Stomach (tissue), 9 donors: Measurements from ENCODE around the gene CADM2. TPM values are rescaled to one million over a fixed set of nuclear protein-coding genes. Genes with fewer than 3 reads are reported as not detected.

Experiments
- DNase-seq, 2 donors: peaks; one replicate each; pipeline versions ENCODE4 v3.0.0 to v3.0.0-alpha.2; 2013 to 2019
- H3K27ac ChIP-seq, 5 donors: fragments of 200-600 bp in 4 of 5; sonication (generic) in 4 of 5; one replicate each; pipeline ENCODE4 v1.5.1; 2013 to 2019; ENCODE audit warnings: mild to moderate bottlenecking in 1 of 5, moderate library complexity in 1 of 5
- H3K27me3 ChIP-seq, 3 donors: fragments of 200-600 bp; sonication (generic); one replicate each; pipeline ENCODE4 v1.5.1; 2017 to 2019; ENCODE audit warnings: mixed run types in 1 of 3
- H3K36me3 ChIP-seq, 4 donors: fragments of 200-600 bp; sonication (generic); 1 replicate in 3 of 4; 2 replicates in 1 of 4; pipeline ENCODE4 v1.5.1; 2016 to 2019
- H3K4me1 ChIP-seq, 4 donors: fragments of 200-600 bp; sonication (generic); one replicate each; pipeline ENCODE4 v1.5.1; 2016 to 2019
- H3K4me3 ChIP-seq, 4 donors: fragments of 200-600 bp; sonication (generic) in 3 of 4; one replicate each; pipeline ENCODE4 v1.5.1; 2016 to 2019; ENCODE audit warnings: mild to moderate bottlenecking in 1 of 4
- H3K9me3 ChIP-seq, 4 donors: fragments of 200-600 bp; sonication (generic); one replicate each; pipeline ENCODE4 v1.5.1; 2016 to 2019
- CTCF ChIP-seq, 7 experiments: fragments of 450-650 bp in 4 of 7; fragments of 200-600 bp in 3 of 7; sonication (generic) in 3 of 7; IDR thresholded peaks; one replicate each; pipeline ENCODE4 v1.5.1; 2016 to 2019; ENCODE audit warnings: antibody characterized with exemption in 7 of 7, control low read depth in 2 of 7, mild to moderate bottlenecking in 1 of 7
- EP300 ChIP-seq: sonication (generic); formaldehyde crosslinking; IDR thresholded peaks from one replicate; pipeline ENCODE4 v1.6.1; 2017; ENCODE audit warnings: antibody characterized with exemption
- POLR2A ChIP-seq, 4 donors: fragments of 450-650 bp; IDR thresholded peaks; one replicate each; pipeline ENCODE4 v1.6.1; 2016; ENCODE audit warnings: antibody characterized with exemption in 4 of 4, control low read depth in 2 of 4, mild to moderate bottlenecking in 1 of 4, moderate library complexity in 1 of 4
- POLR2AphosphoS5 ChIP-seq, 3 donors: sonication (generic); formaldehyde crosslinking; IDR thresholded peaks; one replicate each; pipeline ENCODE4 v1.6.1; 2016; ENCODE audit warnings: antibody characterized with exemption in 3 of 3
- WGBS, 5 donors: extraction: QIAGEN DNeasy Blood & Tissue Kit in 3 of 5; methylation state at CpG; one replicate each; pipeline versions ENCODE4 v1.1.5 to v1.1.7; 2013 to 2018; 5-methylcytosine and 5-hydroxymethylcytosine counted together
- intact Hi-C: fragments of 100-400 bp; cut with DNase I; formaldehyde crosslinking; loops from one replicate; pipeline ENCODE4 v1.15.1; 2023; ENCODE audit warnings: low total_unique reads
- polyA plus RNA-seq, 3 donors: library from polyadenylated mRNA; stranded (reverse); fragments of 200-250 nt; gene quantifications; one replicate each; pipeline ENCODE4 v1.2.3, GENCODE V29; 2013
- total RNA-seq, 5 donors: library from RNA; depleted of rRNA; stranded (reverse); fragments of >200 nt; gene quantifications; one replicate each; pipeline versions ENCODE4 v1.1.0 to v1.2.3, GENCODE V29; 2014 to 2016
- donor health status: healthy with polysubstance abuse.
- donor health status: Bipolar disorder and iron deficiency.
- donor health status: healthy.

CADM2 gene
- total and polyA plus RNA-seq, 8 donors = 0.29 to 8.1 (median 2.0) TPM; not detected in 1

DNA sequence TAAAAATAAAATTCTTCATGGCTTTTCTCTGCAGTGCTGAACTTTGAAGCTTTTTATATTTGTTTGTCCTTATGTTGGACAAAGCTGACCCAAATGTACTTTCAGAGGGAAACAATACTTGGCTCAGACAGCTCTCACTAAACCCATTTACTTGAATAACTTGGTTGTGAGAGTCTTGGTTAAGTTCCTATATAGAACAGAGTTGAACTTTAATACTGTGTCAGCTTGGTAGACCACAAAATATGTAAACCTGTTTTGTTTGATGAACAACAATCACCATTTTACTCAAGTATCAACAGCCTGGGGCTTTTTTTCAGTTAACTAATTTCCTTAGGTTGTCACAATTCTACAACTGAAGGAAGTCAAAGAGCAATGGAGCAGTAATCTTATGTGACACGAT, 211.9 kb downstream of the CADM2 start:
- DNase-seq = no peak
- no peaks in the 10 kb centered on the region for H3K4me1 ChIP-seq
- WGBS, 5 donors = 44 to 65% (median 54%) methylated on average over 1 of the region's 1 CpG
- no peaks in the 10 kb centered on the region for H3K27me3 ChIP-seq
- no peak for TF ChIP-seq EP300
- TF ChIP-seq POLR2A (IDR thresholded peaks at IDR 0.05) = no peak
- TF ChIP-seq POLR2AphosphoS5 (IDR thresholded peaks at IDR 0.05) = no peak
- TF ChIP-seq CTCF (IDR thresholded peaks at IDR 0.05) = no peak
- intact Hi-C loops = no loop called here
- no peak overlapping the region for H3K27ac ChIP-seq
- H3K4me3 ChIP-seq = no peak overlapping the region
- no peaks in the 10 kb centered on the region for H3K36me3 ChIP-seq
- H3K9me3 ChIP-seq = no peaks in the 10 kb centered on the region

DNA sequence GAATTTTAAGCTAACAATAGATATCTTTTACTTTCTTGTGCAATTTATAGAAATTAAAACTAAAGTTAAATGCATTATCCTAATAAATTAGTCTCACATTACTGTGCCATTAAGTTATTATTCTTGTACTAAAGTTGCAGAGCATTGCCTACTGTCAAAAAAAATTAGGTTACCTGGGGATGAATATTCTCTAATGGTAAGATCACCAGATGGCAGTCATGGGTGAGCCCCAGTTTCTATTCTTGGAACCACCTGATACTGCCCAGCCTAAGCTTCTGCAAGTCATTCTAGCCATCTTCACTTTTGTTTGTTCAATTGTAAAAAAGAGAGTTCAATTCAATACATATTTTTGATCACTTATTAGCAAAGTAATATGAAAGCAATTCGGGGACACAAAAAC, 213.2 kb downstream of the CADM2 start:
- Histone ChIP-seq H3K27ac (no peak overlapping the region), H3K9me3 (no peaks in the 10 kb centered on the region), H3K4me1 (no peaks in the 10 kb centered on the region), H3K4me3 (no peak overlapping the region), H3K27me3 (no peaks in the 10 kb centered on the region), H3K36me3 (no peaks in the 10 kb centered on the region)
- intact Hi-C loops = no loop called here
- 89 to 94% (median 91%) methylated on average over 1 of the region's 1 CpG for WGBS, 5 donors
- no peak for DNase-seq
- TF ChIP-seq CTCF (IDR thresholded peaks at IDR 0.05) = no peak
- no peak for TF ChIP-seq POLR2A (IDR thresholded peaks at IDR 0.05)
- no peak for TF ChIP-seq EP300
- TF ChIP-seq POLR2AphosphoS5 (IDR thresholded peaks at IDR 0.05) = no peak

- Histone ChIP-seq H3K27me3 (no peaks in the 10 kb centered on the region), H3K27ac (no peak overlapping the region), H3K4me3 (no peak overlapping the region), H3K36me3 (no peaks in the 10 kb centered on the region), H3K9me3 (no peaks in the 10 kb centered on the region), H3K4me1 (no peaks in the 10 kb centered on the region)
- 42 to 72% (median 71%) methylated on average over 1 of the region's 1 CpG for WGBS, 5 donors
- no peak for TF ChIP-seq POLR2A (IDR thresholded peaks at IDR 0.05)
- no peak for TF ChIP-seq CTCF (IDR thresholded peaks at IDR 0.05)
- TF ChIP-seq EP300 = no peak
- no peak for TF ChIP-seq POLR2AphosphoS5 (IDR thresholded peaks at IDR 0.05)
- no peak for DNase-seq
- intact Hi-C loops = no loop called here
These were observed 218.0 kb downstream of the CADM2 start for GRCh38 chr3:85176799-85177198.

DNA sequence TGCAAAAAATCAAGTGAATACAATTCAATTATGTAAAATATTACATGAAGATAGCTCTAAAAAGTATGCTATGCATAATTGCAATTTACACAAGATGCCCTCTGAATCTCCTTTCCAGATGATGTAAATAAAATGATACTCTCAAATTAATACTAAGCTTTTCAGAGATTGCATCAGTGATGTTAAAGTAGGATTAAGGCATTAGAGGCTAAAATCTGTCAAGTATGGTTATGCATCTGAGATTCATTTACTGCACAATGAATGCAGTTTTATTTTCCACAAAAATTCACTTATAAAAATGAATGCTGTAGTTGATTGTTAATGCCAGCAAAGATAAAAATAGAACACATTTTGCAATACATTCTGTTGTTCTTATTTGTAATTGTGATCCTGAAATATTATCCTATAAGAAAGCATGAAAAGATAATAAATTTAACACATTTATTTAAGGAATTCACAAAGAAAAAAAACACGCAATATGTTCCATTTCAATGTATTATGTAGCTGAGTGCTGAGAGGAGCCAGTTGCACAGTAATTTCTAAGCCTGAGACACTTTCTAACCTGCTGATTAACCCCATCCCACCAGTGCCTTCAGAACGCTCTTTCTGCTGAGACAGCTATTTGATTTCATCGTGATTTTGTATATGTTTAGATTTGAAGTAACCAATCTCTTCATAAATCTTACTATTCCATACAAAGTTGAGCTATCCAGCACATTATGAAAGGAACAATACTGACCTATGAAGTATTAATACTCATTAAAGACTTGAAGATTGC, 224.4 kb downstream of the CADM2 start:
- H3K4me3 ChIP-seq = no peak overlapping the region
- H3K4me1 ChIP-seq = no peaks in the 10 kb centered on the region
- DNase-seq = no peak
- H3K27me3 ChIP-seq = no peaks in the 10 kb centered on the region
- H3K36me3 ChIP-seq = no peaks in the 10 kb centered on the region
- intact Hi-C loops = no loop called here
- TF ChIP-seq EP300 (no peak), POLR2A (IDR thresholded peaks at IDR 0.05) (no peak), POLR2AphosphoS5 (IDR thresholded peaks at IDR 0.05) (no peak), CTCF (IDR thresholded peaks at IDR 0.05) (no peak)
- H3K9me3 ChIP-seq = no peaks in the 10 kb centered on the region
- 60 to 81% (median 72%) methylated on average over 3 of the region's 3 CpGs for WGBS, 5 donors
- no peak overlapping the region for H3K27ac ChIP-seq
